Neutrophil (primary cell): ENCODE measurements around the gene COL15A1.

Experiments used
- H3K27ac ChIP-seq: fragments of 200-600 bp; sonication (generic); 2 replicates; pipeline ENCODE4 v1.5.1; 2016; ENCODE audit warnings: mild to moderate bottlenecking, moderate library complexity
- H3K27me3 ChIP-seq: fragments of 200-600 bp; sonication (generic); 2 replicates; pipeline ENCODE4 v1.6.0; 2016; ENCODE audit warnings: mild to moderate bottlenecking
- H3K36me3 ChIP-seq: fragments of 200-600 bp; sonication (generic); 2 replicates; pipeline ENCODE4 v1.5.1; 2017
- H3K4me1 ChIP-seq, 2 experiments: fragments of 200-600 bp in 1 of 2; sonication (generic) in 1 of 2; 1 replicate in 1 of 2; 2 replicates in 1 of 2; pipeline versions ENCODE4 v1.5.1 to v1.6.1; 2013 to 2016; ENCODE audit warnings: low read depth in 1 of 2, low read length in 1 of 2, mild to moderate bottlenecking in 1 of 2, moderate library complexity in 1 of 2; ENCODE audit not compliant: control insufficient read depth in 1 of 2, insufficient read depth in 1 of 2
- H3K4me3 ChIP-seq, 2 experiments: fragments of 200-600 bp in 1 of 2; sonication (generic) in 1 of 2; 1 replicate in 1 of 2; 2 replicates in 1 of 2; pipeline ENCODE4 v1.5.1; 2013 to 2016; ENCODE audit warnings: low read depth in 1 of 2, low read length in 1 of 2, mild to moderate bottlenecking in 1 of 2, moderate library complexity in 1 of 2
- H3K9me3 ChIP-seq: fragments of 200-600 bp; sonication (generic); 2 replicates; pipeline ENCODE4 v1.5.1; 2016
- CTCF ChIP-seq: fragments of 200-600 bp; sonication (generic); IDR thresholded peaks from 2 replicates; pipeline ENCODE4 v1.5.1; 2016; ENCODE audit warnings: antibody characterized with exemption

Gene COL15A1

GRCh38 chr9:99052815-99053715 is 109.4 kb downstream of the COL15A1 start:
- H3K9me3 ChIP-seq: no peaks in the 10 kb centered on the region
- H3K36me3 ChIP-seq: no peaks in the 10 kb centered on the region
- peaks cover 20 to 25% of the 10 kb centered on the region in 2 experiments for H3K4me1 ChIP-seq
- H3K27me3 ChIP-seq: peaks cover 73% of the 10 kb centered on the region
- H3K4me3 ChIP-seq: no peak overlapping the region
- no peak overlapping the region for H3K27ac ChIP-seq
- TF ChIP-seq CTCF: no peak

- Histone ChIP-seq H3K27ac (no peak overlapping the region), H3K4me1 (peaks cover 35 to 40% of the 10 kb centered on the region in 2 experiments), H3K36me3 (no peaks in the 10 kb centered on the region), H3K9me3 (no peaks in the 10 kb centered on the region), H3K27me3 (peaks cover 58% of the 10 kb centered on the region), H3K4me3 (no peak overlapping the region)
- no peak for TF ChIP-seq CTCF
Observed at GRCh38 chr9:99054581-99054980, 110.9 kb downstream of the COL15A1 start.

- Histone ChIP-seq H3K4me1 (peaks cover 43 to 48% of the 10 kb centered on the region in 2 experiments), H3K9me3 (no peaks in the 10 kb centered on the region), H3K27ac (no peak overlapping the region), H3K4me3 (no peak overlapping the region), H3K36me3 (no peaks in the 10 kb centered on the region), H3K27me3 (peaks cover 50% of the 10 kb centered on the region)
- TF ChIP-seq CTCF: no peak
Observed at GRCh38 chr9:99055384-99055783, 111.7 kb downstream of the COL15A1 start.

- Histone ChIP-seq H3K4me1 (peaks cover 43 to 50% of the 10 kb centered on the region in 2 experiments), H3K27ac (peak overlapping the region; percentile 92), H3K36me3 (no peaks in the 10 kb centered on the region), H3K27me3 (peaks cover 42% of the 10 kb centered on the region), H3K9me3 (no peaks in the 10 kb centered on the region), H3K4me3 (no peak overlapping the region)
- no peak for TF ChIP-seq CTCF
Observed at GRCh38 chr9:99056186-99056585, 112.5 kb downstream of the COL15A1 start.

- H3K9me3 ChIP-seq: no peaks in the 10 kb centered on the region
- peak overlapping the region; percentile 31 to 44 for H3K4me3 ChIP-seq
- no peaks in the 10 kb centered on the region for H3K36me3 ChIP-seq
- no peak for TF ChIP-seq CTCF
- H3K27me3 ChIP-seq: peaks cover 38% of the 10 kb centered on the region
- peak overlapping the region; percentile 92 for H3K27ac ChIP-seq
- peaks cover 43 to 50% of the 10 kb centered on the region in 2 experiments for H3K4me1 ChIP-seq
Observed at GRCh38 chr9:99056886-99057664, 113.4 kb downstream of the COL15A1 start.
